ENCODE results near the gene SSMEM1. TPM values are rescaled to one million over a fixed set of nuclear protein-coding genes. Genes with fewer than 3 reads are reported as not detected.
"Not testable (repeated sequence)": the region's sequence is repeated elsewhere in the genome, so short reads cannot be mapped to it uniquely, and the experiment has no call there.

The SSMEM1 gene
- total and polyA plus RNA-seq, 8 donors, result 0.09 TPM; not detected in 7

DNA sequence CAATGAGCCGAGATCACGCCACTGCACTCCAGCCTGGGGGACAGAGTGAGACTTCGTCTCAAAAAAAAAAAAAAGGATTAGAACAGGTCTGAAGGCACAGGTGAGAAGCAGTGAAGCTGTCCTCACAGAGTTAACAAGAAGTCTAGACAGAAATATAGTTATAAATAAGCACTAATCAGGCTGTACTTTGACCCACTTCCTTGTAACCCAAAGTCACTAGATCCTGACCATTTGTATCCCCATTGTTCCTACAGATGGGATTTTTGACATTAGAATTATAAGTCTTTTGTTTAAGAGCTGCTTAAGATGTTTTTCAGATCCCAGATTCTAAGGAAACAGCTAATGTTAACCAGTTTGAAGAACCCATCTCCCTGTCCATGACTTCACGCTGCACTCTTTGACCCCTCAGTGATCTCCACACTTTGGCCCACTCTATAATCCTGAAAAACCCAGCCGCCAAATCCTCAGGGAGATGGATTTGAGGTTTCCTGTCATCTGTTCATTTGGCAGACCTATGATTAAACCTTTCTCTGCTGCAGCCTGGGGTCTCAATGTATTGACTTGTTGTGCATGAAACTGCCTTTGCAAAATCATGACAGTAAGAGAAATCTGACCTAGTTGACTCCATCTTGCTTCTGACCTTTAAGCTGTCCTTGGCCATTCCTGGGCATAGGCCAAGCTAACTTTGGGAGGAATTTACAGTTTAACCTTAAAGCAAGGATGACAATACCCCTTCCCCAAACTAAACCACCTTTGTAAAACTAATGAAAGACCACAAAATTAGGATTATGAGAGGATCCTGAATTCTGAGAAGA is 11.4 kb downstream of the SSMEM1 start:
- TF ChIP-seq, protein P1, sequence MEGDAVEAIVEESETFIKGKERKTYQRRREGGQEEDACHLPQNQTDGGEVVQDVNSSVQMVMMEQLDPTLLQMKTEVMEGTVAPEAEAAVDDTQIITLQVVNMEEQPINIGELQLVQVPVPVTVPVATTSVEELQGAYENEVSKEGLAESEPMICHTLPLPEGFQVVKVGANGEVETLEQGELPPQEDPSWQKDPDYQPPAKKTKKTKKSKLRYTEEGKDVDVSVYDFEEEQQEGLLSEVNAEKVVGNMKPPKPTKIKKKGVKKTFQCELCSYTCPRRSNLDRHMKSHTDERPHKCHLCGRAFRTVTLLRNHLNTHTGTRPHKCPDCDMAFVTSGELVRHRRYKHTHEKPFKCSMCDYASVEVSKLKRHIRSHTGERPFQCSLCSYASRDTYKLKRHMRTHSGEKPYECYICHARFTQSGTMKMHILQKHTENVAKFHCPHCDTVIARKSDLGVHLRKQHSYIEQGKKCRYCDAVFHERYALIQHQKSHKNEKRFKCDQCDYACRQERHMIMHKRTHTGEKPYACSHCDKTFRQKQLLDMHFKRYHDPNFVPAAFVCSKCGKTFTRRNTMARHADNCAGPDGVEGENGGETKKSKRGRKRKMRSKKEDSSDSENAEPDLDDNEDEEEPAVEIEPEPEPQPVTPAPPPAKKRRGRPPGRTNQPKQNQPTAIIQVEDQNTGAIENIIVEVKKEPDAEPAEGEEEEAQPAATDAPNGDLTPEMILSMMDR (IDR thresholded peaks at IDR 0.05), result no peak
- intact Hi-C loops (cut with DNase I), result no loop called here
- no peak for FAIRE-seq

DNA sequence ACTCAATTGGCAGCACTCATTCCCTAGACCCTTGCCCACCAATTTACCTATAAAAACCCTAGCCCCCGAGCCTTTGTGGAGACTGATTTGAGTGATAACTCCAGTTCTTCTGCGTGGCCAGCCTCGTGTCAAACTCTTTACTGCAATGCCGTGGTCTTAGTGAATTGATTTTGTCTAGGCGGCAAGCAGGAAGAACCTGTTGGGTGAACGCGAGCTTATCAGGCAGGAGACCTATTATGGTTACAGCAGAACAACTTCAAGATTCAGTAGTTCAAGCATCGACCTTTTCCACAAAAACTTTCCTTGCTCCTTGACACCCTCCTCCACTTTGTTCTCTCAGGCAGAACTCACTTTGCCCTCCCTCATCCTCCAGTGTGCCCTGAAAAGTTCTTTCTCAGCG is 12.2 kb downstream of the SSMEM1 start:
- TF ChIP-seq, protein P1 (IDR thresholded peaks at IDR 0.05), result no peak
- Histone ChIP-seq H3K36me3 (no peaks in the 10 kb centered on the region), H3K27me3 (no peaks in the 10 kb centered on the region), H3K4me1 (no peaks in the 10 kb centered on the region), H3K9me3 (no peaks in the 10 kb centered on the region), H3K4me3 (no peak overlapping the region), H3K27ac (no peak overlapping the region)
- FAIRE-seq (no peak), ATAC-seq (no peak), DNase-seq (no peak)
- intact Hi-C loops (cut with DNase I), result no loop called here
- 37 to 41% methylated on average over 9 of the region's 9 CpGs for whole genome bisulfite sequencing, 2 donors

More for the DNA sequence above, 11.4 kb downstream of the SSMEM1 start:
- Histone ChIP-seq H3K36me3 (no peaks in the 10 kb centered on the region), H3K9me3 (no peaks in the 10 kb centered on the region), H3K27ac (no peak overlapping the region), H3K4me1 (no peaks in the 10 kb centered on the region), H3K27me3 (no peaks in the 10 kb centered on the region), H3K4me3 (no peak overlapping the region)
- WGBS, 2 donors, result 72 to 85% methylated on average over 5 of the region's 5 CpGs
- DNase-seq (no peak), ATAC-seq (no peak)

DNA sequence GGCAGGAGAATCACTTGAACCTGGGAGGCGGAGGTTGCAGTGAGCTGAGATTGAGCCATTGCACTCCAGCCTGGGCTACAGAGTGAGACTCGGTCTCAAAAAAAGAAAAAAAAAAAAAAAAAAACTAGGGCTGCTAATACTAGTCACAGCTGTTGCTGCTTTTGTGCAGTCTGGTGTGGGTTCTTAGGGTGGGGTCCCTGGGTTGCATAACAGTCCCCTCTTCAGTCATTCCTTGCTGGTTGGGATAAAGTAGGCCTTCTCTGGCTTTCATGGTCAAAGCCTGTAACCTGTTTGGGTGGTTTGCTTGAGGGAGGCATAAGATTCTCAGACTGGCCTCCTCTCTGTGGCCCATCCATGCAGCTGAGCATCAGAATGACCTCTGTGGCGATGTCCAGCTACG is 14.1 kb downstream of the SSMEM1 start:
- no peak overlapping the region for H3K4me3 ChIP-seq
- 96 to 98% methylated on average over 4 of the region's 4 CpGs for WGBS, 2 donors
- TF ChIP-seq, protein P1 (IDR thresholded peaks at IDR 0.05), result no peak
- no peak overlapping the region for H3K27ac ChIP-seq
- no peak for DNase-seq
- no peak for ATAC-seq
- no peaks in the 10 kb centered on the region for H3K9me3 ChIP-seq
- no peaks in the 10 kb centered on the region for H3K4me1 ChIP-seq
- H3K36me3 ChIP-seq, result no peaks in the 10 kb centered on the region
- no peaks in the 10 kb centered on the region for H3K27me3 ChIP-seq
- intact Hi-C loops (cut with DNase I), result no loop called here
- FAIRE-seq, result no peak

DNA sequence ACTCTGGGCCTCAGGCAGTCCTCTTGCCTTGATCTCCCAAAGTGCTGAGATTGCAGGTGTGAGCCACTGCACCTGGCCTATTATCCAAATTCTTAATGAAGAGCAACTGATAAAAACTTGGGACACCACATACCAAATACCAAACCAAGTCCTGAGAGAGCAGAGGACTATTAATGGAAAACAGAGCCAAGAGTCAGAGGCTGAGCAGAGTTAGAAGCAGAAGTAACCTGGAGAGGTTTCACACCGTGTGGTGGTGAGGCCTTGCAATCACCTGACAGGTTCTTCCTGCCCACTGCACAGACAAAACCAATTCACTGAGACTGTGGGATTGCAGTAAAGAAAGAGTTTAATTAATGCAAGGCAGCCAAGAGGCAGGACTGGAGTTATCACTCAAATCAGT is 16.0 kb downstream of the SSMEM1 start:
- TF ChIP-seq, protein P1 (IDR thresholded peaks at IDR 0.05), result no peak
- Histone ChIP-seq H3K27me3 (no peaks in the 10 kb centered on the region), H3K36me3 (no peaks in the 10 kb centered on the region), H3K27ac (no peak overlapping the region), H3K9me3 (no peaks in the 10 kb centered on the region), H3K4me3 (no peak overlapping the region), H3K4me1 (no peaks in the 10 kb centered on the region)
- no peak for DNase-seq
- WGBS, 2 donors, result 60 to 96% methylated on average over 1 of the region's 1 CpG
- intact Hi-C loops (cut with DNase I), result no loop called here
- ATAC-seq, result no peak
- no peak for FAIRE-seq

DNA sequence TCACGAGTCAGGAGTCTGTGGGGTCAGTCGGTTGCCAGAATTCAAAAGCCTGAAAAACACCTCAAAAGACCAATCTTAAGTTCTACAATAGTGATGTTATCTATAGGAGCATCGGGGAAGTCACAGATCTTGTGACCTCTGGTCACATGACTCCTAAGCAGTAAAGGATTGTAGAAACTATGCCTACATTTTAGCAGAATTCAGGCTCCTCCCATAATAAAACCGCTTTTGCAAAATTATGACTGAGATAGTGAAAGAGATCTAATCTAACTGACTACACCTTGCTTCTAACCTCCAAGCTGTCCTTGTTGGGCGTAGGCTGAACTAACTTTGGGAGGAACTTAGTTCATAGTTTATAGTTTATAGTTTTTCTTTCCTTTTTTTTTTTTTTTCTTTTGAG is 16.6 kb downstream of the SSMEM1 start:
- no peak for FAIRE-seq
- no peak for ATAC-seq
- intact Hi-C loops (cut with DNase I), result no loop called here
- no peak for DNase-seq
- Histone ChIP-seq H3K27me3 (no peaks in the 10 kb centered on the region), H3K27ac (no peak overlapping the region), H3K36me3 (no peaks in the 10 kb centered on the region), H3K4me1 (no peaks in the 10 kb centered on the region), H3K4me3 (no peak overlapping the region), H3K9me3 (no peaks in the 10 kb centered on the region)
- WGBS, 2 donors, result 88 to 97% methylated on average over 5 of the region's 5 CpGs
- TF ChIP-seq, protein P1 (IDR thresholded peaks at IDR 0.05), result no peak

DNA sequence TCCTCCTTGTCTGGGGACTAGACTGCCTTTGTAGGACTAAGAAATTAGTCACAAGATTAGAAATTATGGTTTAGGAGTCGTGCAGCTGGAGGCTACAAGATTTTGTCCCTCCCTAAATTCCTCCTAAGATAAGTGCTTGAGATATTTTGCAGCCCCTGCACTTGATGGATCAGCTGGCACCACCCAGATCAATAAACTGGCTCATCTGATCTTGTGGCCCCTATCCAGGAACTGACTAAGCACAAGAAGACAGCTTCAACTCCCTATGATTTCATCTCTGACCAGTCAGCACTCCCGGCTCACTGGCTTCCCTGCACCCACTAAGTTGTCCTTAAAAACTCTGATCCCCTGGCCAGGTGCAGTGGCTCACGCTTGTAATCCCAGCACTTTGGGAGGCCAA is 17.3 kb downstream of the SSMEM1 start:
- H3K4me1 ChIP-seq; FAIRE-seq; H3K9me3 ChIP-seq; ATAC-seq; intact Hi-C loops (cut with DNase I); H3K27me3 ChIP-seq; H3K27ac ChIP-seq; DNase-seq; H3K4me3 ChIP-seq; H3K36me3 ChIP-seq: not testable (repeated sequence)
- 68 to 69% methylated on average over 3 of the region's 3 CpGs for WGBS, 2 donors

Measured in pancreas (tissue), 10 donors.